Measurements from ENCODE around the gene CD19. TPM values are rescaled to one million over a fixed set of nuclear protein-coding genes. Genes with fewer than 3 reads are reported as not detected.

CD19 gene
- total and polyA plus RNA-seq, 2 of the 8 experiments (the other 6 are each of a cell fraction or from before 2014, with no cell fraction given): 0.57 to 0.65 TPM

GRCh38 chr16:28891964-28892890 is 39.5 kb upstream of the CD19 start:
- POLR2A ChIA-PET (ENCODE audit: partially characterized antibody): interaction anchor here (0.6 to 1.7 kb wide), 6 partner anchors 8 to 44 kb away, joined by 3 to 4 read pairs (median 3); no protein-coding TSS in a partner anchor

More at GRCh38 chr16:28891964-28892890, 39.5 kb upstream of the CD19 start:
- no peak overlapping the region for H3K9ac ChIP-seq (replicated peaks in 1 of 4; ENCODE audit: extremely low read depth in 1 of 4, low read depth in 3 of 4, low read length in 3 of 4)
- no peak overlapping the region for H3K18ac ChIP-seq (ENCODE audit: extremely low read depth, low read length)
- no peak overlapping the region for H2BK15ac ChIP-seq (ENCODE audit: low read length)
- TF ChIP-seq RNF2 (IDR thresholded peaks at IDR 0.05; ENCODE audit: borderline replicate concordance, low read depth, low read length, missing control alignments, poor library complexity, severe bottlenecking) (no peak), EP300 (IDR thresholded peaks at IDR 0.05; ENCODE audit: borderline replicate concordance in 1 of 2, low read depth in 2 of 2, low read length in 2 of 2) (no peak), PHF8 (conservative IDR thresholded peaks at IDR 0.05; ENCODE audit: low read depth, low read length) (no peak), ASH2L (IDR thresholded peaks at IDR 0.05; ENCODE audit: low read length) (no peak), POLR2AphosphoS5 (IDR thresholded peaks at IDR 0.05; ENCODE audit: low read depth, low read length) (no peak), E2F6 (IDR thresholded peaks at IDR 0.05) (no peak), MAFK (IDR thresholded peaks at IDR 0.05; ENCODE audit: low read depth, low read length) (no peak)
- H3K4me3 ChIP-seq (ENCODE audit: extremely low read depth in 1 of 4, insufficient read depth in 2 of 4, low read depth in 3 of 4, low read length in 4 of 4): no peak overlapping the region
- DNase-seq (ENCODE audit: low read depth in 1 of 2, low spot score in 2 of 2) (no peak), FAIRE-seq (no peak)
- 85% methylated on average over 13 of the region's 14 CpGs; no CpG with 5 or more reads in 1 of the 2 experiments for WGBS, 2 experiments (ENCODE audit: extremely low coverage in 1 of 2, insufficient coverage in 1 of 2, insufficient read length in 1 of 2, insufficient replicate concordance in 2 of 2, low coverage in 1 of 2, low lambda C conversion rate in 2 of 2, missing lambda C conversion rate in 1 of 2)
- H3K23me2 ChIP-seq (ENCODE audit: low read depth, low read length): no peaks in the 10 kb centered on the region
- no peak overlapping the region for H3K56ac ChIP-seq (replicated peaks; ENCODE audit: insufficient read length, low read depth, low read length)
- no peak overlapping the region for H4K8ac ChIP-seq (ENCODE audit: extremely low read depth, insufficient read depth, low read length)
- H2BK20ac ChIP-seq (ENCODE audit: low read length): no peak overlapping the region
- H4K91ac ChIP-seq (replicated peaks; ENCODE audit: insufficient read length, low read length): no peak overlapping the region
- H3K4me2 ChIP-seq (ENCODE audit: insufficient read depth in 1 of 2, low read depth in 2 of 2, low read length in 2 of 2): no peak overlapping the region
- no peak overlapping the region for H2BK12ac ChIP-seq (ENCODE audit: low read depth, low read length)
- H3K27ac ChIP-seq (ENCODE audit: low read depth, low read length): no peak overlapping the region
- H3K79me1 ChIP-seq (ENCODE audit: low read depth, low read length): no peaks in the 10 kb centered on the region
- no peak overlapping the region for H3K4ac ChIP-seq (replicated peaks; ENCODE audit: insufficient read length, low read depth, low read length)
- no peak overlapping the region for H2BK120ac ChIP-seq (replicated peaks; ENCODE audit: low read depth, low read length)
- H3K79me2 ChIP-seq (ENCODE audit: control insufficient read depth in 1 of 2, insufficient read depth in 2 of 2, low read length in 2 of 2): no peaks in the 10 kb centered on the region
- H3K36me3 ChIP-seq (ENCODE audit: control insufficient read depth in 2 of 4, insufficient read depth in 4 of 4, low read length in 3 of 4): no peaks in the 10 kb centered on the region
- H2BK5ac ChIP-seq (ENCODE audit: low read depth, low read length): no peak overlapping the region
- H2AK5ac ChIP-seq (ENCODE audit: low read depth, low read length): no peak overlapping the region
- peaks cover 0 to 2% of the 10 kb centered on the region in 2 experiments for H4K20me1 ChIP-seq (replicated peaks in 1 of 2; ENCODE audit: control insufficient read depth in 1 of 2, insufficient read depth in 2 of 2, low read length in 2 of 2)
- no peaks in the 10 kb centered on the region for H3K9me3 ChIP-seq (ENCODE audit: insufficient read depth in 2 of 2, low read depth in 1 of 2, low read length in 1 of 2)
- H3K14ac ChIP-seq (ENCODE audit: insufficient read length): no peak overlapping the region
- no peaks in the 10 kb centered on the region for H3K4me1 ChIP-seq (replicated peaks in 1 of 4; ENCODE audit: control insufficient read depth in 3 of 4, insufficient read depth in 4 of 4, low read length in 3 of 4)
- CTCF ChIA-PET (ENCODE audit: partially characterized antibody): no interaction called here
- H3K27me3 ChIP-seq (replicated peaks in 1 of 4; ENCODE audit: control insufficient read depth in 3 of 4, extremely low read depth in 1 of 4, insufficient read depth in 3 of 4, low read length in 3 of 4): no peaks in the 10 kb centered on the region
- H2AFZ ChIP-seq (ENCODE audit: low read length): no peak overlapping the region
- no peak overlapping the region for H3K23ac ChIP-seq (ENCODE audit: insufficient read length)
- no peak overlapping the region for H4K5ac ChIP-seq (ENCODE audit: insufficient read length, low read depth, low read length)

Data from H1 (cell line).